ENCODE data around the gene CCDC197.

- TF ChIP-seq ZNF512 (CRISPR knock-in tag; IDR thresholded peaks at IDR 0.05; ENCODE audit: borderline replicate concordance) = no peak
- no peak for TF ChIP-seq E2F5 (CRISPR knock-in tag; IDR thresholded peaks at IDR 0.05)
- no peak for TF ChIP-seq NFYB (CRISPR knock-in tag; conservative IDR thresholded peaks at IDR 0.05; ENCODE audit: low read depth)
- TF ChIP-seq FOXJ3 (CRISPR knock-in tag; IDR thresholded peaks at IDR 0.05; ENCODE audit: borderline replicate concordance) = no peak
- TF ChIP-seq ATF2 (CRISPR knock-in tag; IDR thresholded peaks at IDR 0.05; ENCODE audit: borderline replicate concordance, low read depth) = no peak
- no peak for TF ChIP-seq E2F1 (CRISPR knock-in tag; IDR thresholded peaks at IDR 0.05)
- TF ChIP-seq CTCF (IDR thresholded peaks at IDR 0.05) = no peak
- TF ChIP-seq ZNF396 (CRISPR knock-in tag; IDR thresholded peaks at IDR 0.05; ENCODE audit: borderline replicate concordance) = no peak
- TF ChIP-seq NR3C1 (CRISPR knock-in tag; conservative IDR thresholded peaks at IDR 0.05; ENCODE audit: low read depth) = no peak
- no peak for TF ChIP-seq ZNF423 (CRISPR knock-in tag; IDR thresholded peaks at IDR 0.05)
- no peak for TF ChIP-seq STAT6 (CRISPR knock-in tag; conservative IDR thresholded peaks at IDR 0.05; ENCODE audit: low read depth)
These were observed 55.1 kb downstream of the CCDC197 start for GRCh38 chr14:94052199-94052598.

Measured in WTC11 (cell line).